ENCODE measurements around the gene ALOX5.
"Not testable (repeated sequence)": the region's sequence is repeated elsewhere in the genome, so short reads cannot be mapped to it uniquely, and the experiment has no call there.

ALOX5 gene

GRCh38 chr10:45373576-45374349 lies at the start of gene ALOX5:
TSS of gene ALOX5 (plus strand) at chr10:45374216. CDS start at chr10:45374280, 64 bp downstream.
- in situ Hi-C loops (cut with MboI; ENCODE audit: low sequenced_read_pairs) = no loop called here

DNA sequence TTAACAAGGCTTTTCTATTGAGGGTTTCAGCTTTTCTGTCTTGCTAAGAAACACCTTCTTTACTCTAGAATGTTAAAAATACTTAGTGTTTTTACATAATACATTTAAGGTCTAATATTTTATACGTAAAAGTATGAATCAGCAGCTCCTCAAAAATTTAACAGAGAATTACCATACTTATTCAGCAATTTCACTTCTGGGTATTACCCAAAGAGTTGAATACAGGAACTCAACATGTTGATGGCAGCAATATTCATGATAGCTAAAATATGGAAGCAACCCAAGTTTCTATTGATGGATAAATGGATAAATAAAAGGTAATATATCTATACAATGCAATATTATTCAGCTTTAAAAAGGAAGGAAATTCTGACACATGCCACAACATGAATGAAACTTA lies 48.9 kb upstream of the ALOX5 start:
- in situ Hi-C loops (cut with MboI; ENCODE audit: low sequenced_read_pairs) = no loop called here

DNA sequence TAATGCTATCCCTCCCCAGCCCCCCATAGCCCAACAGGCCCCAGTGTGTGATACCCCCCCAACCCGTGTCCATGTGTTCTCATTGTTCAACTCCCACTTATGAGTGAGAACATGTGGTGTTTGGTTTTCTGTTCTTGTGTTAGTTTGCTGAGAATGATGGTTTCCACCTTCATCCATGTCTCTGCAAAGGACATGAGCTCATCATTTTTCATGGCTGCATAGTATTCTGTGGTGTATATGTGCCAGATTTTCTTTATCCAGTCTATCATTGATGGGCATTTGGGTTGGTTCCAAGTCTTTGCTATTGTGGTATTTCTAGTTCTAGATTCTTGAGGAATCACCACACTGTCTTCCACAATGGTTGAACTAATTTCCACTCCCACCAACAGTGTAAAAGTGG lies 47.2 kb upstream of the ALOX5 start:
- in situ Hi-C loops (cut with MboI; ENCODE audit: low sequenced_read_pairs) = not testable (repeated sequence)

GRCh38 chr10:45331824-45332223 lies 42.2 kb upstream of the ALOX5 start:
- in situ Hi-C loops (cut with MboI; ENCODE audit: low sequenced_read_pairs) = not testable (repeated sequence)

- in situ Hi-C loops (cut with MboI; ENCODE audit: low sequenced_read_pairs) = no loop called here
Measured at GRCh38 chr10:45339894-45340293, 34.1 kb upstream of the ALOX5 start.

DNA sequence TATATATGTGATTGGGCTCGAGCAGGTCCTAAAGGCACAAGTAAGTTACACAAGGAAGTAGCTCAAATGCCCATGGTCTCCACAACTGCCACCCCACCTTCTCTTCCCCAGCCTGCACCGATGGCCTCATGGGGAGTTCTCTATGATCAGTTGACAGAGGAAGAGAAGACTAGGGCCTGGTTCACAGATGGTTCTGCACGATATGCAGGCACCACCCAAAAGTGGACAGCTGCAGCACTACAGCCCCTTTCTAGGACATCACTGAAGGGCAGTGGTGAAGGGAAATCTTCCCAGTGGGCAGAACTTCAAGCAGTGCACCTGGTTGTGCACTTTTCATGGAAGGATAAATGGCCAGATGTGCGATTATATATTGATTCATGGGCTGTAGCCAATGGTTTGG lies 33.6 kb upstream of the ALOX5 start:
- in situ Hi-C loops (cut with MboI; ENCODE audit: low sequenced_read_pairs) = not testable (repeated sequence)

DNA sequence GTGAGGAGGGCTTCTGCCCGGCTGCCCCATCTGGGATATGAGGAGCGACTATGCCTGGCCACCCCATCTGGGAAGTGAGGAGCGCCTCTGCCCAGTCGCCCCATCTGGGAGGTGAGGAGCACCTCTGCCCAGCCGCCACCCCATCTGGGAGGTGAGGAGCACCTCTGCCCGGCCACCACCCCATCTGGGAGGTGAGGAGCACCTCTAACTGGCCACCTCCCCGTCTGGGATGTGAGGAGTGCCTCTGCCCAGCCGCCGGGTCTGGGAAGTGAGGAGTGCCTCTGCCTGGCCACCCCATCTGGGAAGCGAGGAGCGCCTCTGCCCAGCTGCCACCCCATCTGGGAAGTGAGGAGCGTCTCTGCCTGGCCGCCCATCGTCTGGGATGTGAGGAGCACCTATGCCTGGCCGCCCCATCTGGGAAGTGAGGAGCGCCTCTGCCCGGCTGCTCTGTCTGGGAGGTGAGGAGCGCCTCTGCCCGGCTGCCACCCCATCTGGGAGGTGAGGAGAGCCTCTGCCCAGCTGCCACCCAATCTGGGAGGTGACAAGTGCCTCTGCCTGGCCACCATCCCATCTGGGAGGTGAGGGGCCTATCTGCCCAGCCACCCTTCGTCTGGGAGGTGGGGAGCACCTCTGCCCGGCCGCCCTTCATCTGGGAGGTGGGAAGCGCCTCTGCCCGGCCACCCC lies 27.2 kb upstream of the ALOX5 start:
- in situ Hi-C loops (cut with MboI; ENCODE audit: low sequenced_read_pairs) = not testable (repeated sequence)

DNA sequence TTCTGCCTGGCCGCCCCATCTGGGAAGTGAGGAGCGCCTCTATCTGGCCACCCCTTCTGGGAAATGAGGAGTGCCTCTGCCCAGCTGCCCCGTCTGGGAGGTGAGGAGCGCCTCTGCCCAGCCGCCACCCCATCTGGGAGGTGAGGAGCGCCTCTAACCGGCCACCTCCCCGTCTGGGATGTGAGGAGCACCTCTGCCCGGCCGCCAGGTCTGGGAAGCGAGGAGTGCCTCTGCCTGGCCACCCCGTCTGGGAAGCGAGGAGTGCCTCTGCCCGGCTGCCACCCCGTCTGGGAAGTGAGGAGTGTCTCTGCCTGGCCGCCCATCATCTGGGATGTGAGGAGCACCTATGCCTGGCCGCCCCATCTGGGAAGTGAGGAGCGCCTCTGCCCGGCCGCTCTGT lies 26.6 kb upstream of the ALOX5 start:
- in situ Hi-C loops (cut with MboI; ENCODE audit: low sequenced_read_pairs) = not testable (repeated sequence)

GRCh38 chr10:45348196-45348765 lies 25.7 kb upstream of the ALOX5 start:
- in situ Hi-C loops (cut with MboI; ENCODE audit: low sequenced_read_pairs) = not testable (repeated sequence)

GRCh38 chr10:45353186-45353585 lies 20.8 kb upstream of the ALOX5 start:
- in situ Hi-C loops (cut with MboI; ENCODE audit: low sequenced_read_pairs) = no loop called here

DNA sequence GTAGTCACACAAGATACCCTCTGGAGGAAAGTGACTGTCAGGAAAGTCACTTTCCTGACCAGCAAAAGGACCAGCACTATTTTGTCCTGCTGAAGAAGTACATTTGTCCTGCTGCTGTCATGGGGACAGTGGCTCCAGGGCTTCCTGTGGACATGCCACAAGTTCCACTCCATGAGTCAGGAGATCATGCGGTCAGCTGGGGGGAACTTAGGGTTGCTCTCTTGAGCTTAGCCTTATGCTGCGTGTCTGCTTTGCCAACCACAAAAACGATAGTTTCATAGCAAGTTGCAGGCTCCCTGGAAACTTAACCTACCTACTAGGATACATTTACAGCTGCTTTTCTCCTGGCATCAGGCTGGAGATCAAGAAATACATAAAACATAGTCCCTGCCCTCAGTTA lies 19.8 kb upstream of the ALOX5 start:
- in situ Hi-C loops (cut with MboI; ENCODE audit: low sequenced_read_pairs) = no loop called here

DNA sequence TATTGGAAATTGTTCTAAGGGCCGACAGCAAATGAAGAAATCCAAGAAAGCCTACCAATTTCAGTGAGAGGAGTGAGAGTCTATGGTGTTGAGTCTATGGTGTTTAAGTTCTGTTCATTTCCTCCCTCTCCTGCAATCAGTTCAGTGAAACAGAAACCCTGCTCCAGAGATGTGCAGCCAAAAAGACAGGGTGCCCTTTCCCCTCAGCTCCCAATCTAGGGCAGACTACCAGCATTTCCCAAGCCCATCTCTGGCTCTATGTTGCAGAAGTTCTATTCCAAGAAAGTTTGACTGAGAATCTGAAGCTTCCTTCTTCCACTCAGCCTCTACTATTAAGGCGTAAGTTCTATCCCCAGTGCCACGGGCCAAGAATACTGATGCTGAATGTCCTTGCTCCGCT lies 18.5 kb upstream of the ALOX5 start:
- in situ Hi-C loops (cut with MboI; ENCODE audit: low sequenced_read_pairs) = no loop called here

DNA sequence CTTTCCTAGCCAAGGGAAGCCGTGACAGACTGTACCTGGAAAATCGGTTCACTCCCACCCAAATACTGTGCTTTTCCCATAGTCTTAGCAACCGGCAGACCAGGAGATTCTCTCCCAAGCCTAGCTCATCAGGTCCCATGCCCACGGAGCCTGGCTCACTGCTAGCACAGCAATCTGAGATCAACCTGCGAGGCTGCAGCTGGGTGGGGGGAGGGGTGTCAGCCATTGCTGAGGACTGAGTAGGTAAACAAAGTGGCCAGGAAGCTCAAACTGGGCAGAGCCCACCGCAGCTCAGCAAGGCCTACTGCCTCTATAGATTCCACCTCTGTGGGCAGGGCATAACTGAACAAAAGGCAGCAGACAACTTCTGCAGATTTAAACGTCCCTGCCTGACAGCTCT lies 15.1 kb upstream of the ALOX5 start:
- in situ Hi-C loops (cut with MboI; ENCODE audit: low sequenced_read_pairs) = not testable (repeated sequence)

DNA sequence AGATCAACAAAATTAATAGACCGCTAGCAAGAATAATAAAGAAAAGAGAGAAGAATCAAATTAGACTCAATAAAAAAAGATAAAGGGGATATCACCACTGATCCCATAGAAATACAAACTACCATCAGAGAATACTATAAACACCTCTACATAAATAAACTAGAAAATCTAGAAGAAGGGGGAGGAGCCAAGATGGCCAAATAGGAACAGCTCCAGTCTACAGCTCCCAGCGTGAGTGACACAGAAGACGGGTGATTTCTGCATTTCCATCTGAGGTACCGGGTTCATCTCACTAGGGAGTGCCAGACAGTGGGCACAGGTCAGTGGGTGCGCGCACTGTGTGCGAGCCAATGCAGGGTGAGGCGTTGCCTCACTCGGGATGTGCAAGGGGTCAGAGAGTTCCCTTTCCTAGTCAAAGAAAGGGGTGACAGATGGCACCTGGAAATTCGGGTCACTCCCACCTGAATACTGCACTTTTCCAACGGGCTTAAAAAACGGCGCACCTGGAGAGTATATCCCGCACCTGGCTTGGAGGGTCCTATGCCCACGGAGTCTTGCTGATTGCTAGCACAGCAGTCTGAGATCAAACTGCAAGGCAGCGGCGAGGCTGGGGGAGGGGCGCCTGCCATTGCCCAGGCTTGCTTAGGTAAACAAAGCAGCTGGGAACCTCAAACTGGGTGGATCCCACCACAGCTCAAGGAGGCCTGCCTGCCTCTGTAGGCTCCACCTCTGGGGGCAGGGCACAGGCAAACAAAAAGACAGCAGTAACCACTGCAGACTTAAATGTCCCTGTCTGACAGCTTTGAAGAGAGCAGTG lies 11.8 kb upstream of the ALOX5 start:
- in situ Hi-C loops (cut with MboI; ENCODE audit: low sequenced_read_pairs) = not testable (repeated sequence)

- in situ Hi-C loops (cut with MboI; ENCODE audit: low sequenced_read_pairs) = not testable (repeated sequence)
Measured at GRCh38 chr10:45367643-45368042, 6.4 kb upstream of the ALOX5 start.

GRCh38 chr10:45368181-45368580 lies 5.8 kb upstream of the ALOX5 start:
- in situ Hi-C loops (cut with MboI; ENCODE audit: low sequenced_read_pairs) = no loop called here

- in situ Hi-C loops (cut with MboI; ENCODE audit: low sequenced_read_pairs) = no loop called here
Measured at GRCh38 chr10:45370202-45370955, 3.6 kb upstream of the ALOX5 start.

- in situ Hi-C loops (cut with MboI; ENCODE audit: low sequenced_read_pairs) = no loop called here
Measured at GRCh38 chr10:45371560-45371959, 2.5 kb upstream of the ALOX5 start.

DNA sequence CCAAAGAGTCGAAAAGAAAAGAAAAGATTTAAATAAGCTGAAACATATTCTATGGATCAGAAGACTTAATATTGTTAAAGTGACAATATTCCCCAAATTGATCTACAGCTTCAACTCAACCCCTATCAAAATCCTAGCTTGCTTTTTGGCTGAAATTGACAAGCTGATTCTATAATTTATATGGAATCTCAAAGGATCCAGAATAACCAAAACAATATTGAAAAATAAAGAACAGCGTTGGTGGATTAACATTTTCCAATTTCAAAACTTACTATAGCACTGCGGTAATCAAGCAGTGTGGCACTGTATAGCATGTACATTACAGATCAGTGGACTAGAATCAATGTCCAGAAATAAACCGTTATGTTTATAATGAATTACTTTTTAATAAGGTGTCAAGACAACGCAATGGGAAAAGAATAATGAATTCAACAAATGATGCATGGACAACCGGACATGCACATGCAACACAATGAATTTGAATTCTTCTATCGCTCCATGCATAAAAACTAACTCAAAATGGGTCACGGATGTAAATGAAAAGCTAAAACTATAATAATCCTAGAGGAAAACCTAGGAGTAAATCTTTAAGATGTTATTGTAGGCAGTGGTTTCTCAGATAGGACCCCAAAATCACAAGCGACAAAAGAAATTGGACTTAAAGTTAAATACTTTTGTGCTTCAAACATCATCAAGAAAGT lies 1.6 kb upstream of the ALOX5 start:
- in situ Hi-C loops (cut with MboI; ENCODE audit: low sequenced_read_pairs) = no loop called here

- in situ Hi-C loops (cut with MboI; ENCODE audit: low sequenced_read_pairs) = no loop called here
Measured at GRCh38 chr10:45373003-45373575, 927 bp upstream of the ALOX5 start.
